ENCODE data around the gene PHACTR3. TPM values are rescaled to one million over a fixed set of nuclear protein-coding genes. Genes with fewer than 3 reads are reported as not detected.

PHACTR3 gene
- total RNA-seq, 1 donor, result not detected

DNA sequence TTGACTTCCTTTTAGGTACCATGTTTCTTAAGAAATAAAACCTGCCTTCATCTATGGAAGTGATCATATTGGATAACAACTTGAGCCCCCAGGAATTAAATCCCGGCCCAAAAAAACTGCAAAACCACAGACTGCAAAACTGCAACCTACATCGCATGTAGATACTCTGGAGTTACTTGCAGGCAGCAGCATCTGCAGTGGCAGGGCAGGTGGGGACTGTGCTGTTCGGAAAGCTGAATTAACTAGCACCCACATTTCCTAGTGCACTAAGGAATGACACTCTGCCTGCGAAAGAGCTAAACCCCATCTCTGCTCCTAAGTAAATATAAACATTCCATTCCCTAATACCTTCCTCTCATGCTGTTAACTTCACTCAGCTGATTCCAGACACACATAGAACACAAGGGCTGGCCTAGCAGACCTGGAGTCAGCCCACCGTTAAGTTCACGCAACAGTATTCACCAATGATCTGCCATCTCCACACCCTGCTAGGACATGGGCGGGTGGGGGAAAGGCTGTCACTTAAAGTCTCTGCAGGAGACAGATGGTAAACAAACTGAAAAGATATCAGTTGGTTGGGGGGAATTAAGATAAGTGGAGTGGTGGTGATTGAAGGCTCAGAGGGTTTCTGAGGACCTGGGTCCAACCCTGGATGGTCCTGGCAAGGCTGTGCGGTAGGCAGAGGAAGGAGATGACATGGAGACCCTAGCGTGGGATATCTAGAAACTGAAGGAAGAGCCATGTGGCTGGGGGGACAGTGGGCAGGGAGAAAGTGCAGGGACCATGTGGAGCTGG is 200.7 kb downstream of the PHACTR3 start:
- no peak for DNase-seq (ENCODE audit: insufficient read length, low spot score, missing footprints)
- Histone ChIP-seq H3K79me2 (ENCODE audit: insufficient read depth, low read length) (no peaks in the 10 kb centered on the region), H3K27me3 (ENCODE audit: insufficient read depth, low read length) (no peaks in the 10 kb centered on the region), H2AFZ (ENCODE audit: low read length) (no peak overlapping the region), H3K27ac (ENCODE audit: low read depth, low read length) (no peak overlapping the region), H4K20me1 (ENCODE audit: insufficient read depth, low read length) (no peaks in the 10 kb centered on the region), H3K4me3 (ENCODE audit: insufficient read depth, low read length) (no peak overlapping the region), H3K9me3 (ENCODE audit: low read depth, low read length) (no peaks in the 10 kb centered on the region), H3K4me1 (ENCODE audit: insufficient read depth, low read length) (no peaks in the 10 kb centered on the region), H3K36me3 (ENCODE audit: insufficient read depth, low read length) (no peaks in the 10 kb centered on the region), H3K4me2 (ENCODE audit: insufficient read depth, low read length) (no peak overlapping the region)
- TF ChIP-seq, protein P1, sequence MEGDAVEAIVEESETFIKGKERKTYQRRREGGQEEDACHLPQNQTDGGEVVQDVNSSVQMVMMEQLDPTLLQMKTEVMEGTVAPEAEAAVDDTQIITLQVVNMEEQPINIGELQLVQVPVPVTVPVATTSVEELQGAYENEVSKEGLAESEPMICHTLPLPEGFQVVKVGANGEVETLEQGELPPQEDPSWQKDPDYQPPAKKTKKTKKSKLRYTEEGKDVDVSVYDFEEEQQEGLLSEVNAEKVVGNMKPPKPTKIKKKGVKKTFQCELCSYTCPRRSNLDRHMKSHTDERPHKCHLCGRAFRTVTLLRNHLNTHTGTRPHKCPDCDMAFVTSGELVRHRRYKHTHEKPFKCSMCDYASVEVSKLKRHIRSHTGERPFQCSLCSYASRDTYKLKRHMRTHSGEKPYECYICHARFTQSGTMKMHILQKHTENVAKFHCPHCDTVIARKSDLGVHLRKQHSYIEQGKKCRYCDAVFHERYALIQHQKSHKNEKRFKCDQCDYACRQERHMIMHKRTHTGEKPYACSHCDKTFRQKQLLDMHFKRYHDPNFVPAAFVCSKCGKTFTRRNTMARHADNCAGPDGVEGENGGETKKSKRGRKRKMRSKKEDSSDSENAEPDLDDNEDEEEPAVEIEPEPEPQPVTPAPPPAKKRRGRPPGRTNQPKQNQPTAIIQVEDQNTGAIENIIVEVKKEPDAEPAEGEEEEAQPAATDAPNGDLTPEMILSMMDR (IDR thresholded peaks at IDR 0.05; ENCODE audit: extremely low read depth, low read depth, low read length), result no peak

DNA sequence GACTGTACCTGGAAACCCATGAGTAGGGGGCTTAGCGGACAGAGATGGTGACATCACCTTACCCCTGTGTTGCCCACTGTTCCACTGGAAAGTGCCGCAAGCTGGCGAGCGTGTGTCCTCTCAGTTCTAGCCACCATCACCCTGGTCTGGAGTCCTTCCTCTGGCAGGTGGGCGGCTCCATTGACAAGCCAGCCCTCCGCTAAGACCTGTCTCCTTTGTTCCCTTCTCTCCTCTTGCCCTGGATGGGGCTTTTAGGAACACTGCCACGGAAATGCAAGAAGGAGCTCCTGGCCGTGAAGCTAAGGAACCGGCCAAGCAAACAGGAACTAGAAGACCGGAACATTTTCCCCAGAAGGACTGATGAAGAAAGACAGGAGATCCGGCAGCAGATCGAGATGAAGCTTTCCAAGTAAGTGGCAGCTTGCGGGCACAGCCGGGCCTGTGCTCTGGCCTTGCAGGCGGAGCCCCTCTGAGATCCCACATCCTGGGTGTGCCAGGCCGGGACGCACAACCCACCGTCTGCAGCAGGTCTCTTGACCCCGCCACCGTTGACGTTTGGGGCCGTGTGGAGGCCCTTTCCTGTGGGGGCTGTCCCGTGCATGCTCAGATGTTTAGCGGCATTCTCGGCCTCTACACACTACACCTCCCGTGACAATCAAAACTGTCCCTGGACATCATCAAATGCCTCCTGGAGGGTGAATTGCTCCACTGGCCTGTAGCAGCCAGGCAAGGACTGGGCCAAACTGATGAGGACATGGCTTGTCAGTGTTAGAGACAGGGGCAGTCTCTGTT is 201.6 kb downstream of the PHACTR3 start:
- no peak for DNase-seq (ENCODE audit: insufficient read length, low spot score, missing footprints)
- Histone ChIP-seq H3K4me2 (ENCODE audit: insufficient read depth, low read length) (no peak overlapping the region), H3K27me3 (ENCODE audit: insufficient read depth, low read length) (no peaks in the 10 kb centered on the region), H3K9me3 (ENCODE audit: low read depth, low read length) (no peaks in the 10 kb centered on the region), H3K36me3 (ENCODE audit: insufficient read depth, low read length) (no peaks in the 10 kb centered on the region), H3K4me1 (ENCODE audit: insufficient read depth, low read length) (no peaks in the 10 kb centered on the region), H3K27ac (ENCODE audit: low read depth, low read length) (no peak overlapping the region), H4K20me1 (ENCODE audit: insufficient read depth, low read length) (no peaks in the 10 kb centered on the region), H2AFZ (ENCODE audit: low read length) (no peak overlapping the region), H3K79me2 (ENCODE audit: insufficient read depth, low read length) (no peaks in the 10 kb centered on the region), H3K4me3 (ENCODE audit: insufficient read depth, low read length) (no peak overlapping the region)
- TF ChIP-seq, protein P1 (IDR thresholded peaks at IDR 0.05; ENCODE audit: extremely low read depth, low read depth, low read length), result no peak

DNA sequence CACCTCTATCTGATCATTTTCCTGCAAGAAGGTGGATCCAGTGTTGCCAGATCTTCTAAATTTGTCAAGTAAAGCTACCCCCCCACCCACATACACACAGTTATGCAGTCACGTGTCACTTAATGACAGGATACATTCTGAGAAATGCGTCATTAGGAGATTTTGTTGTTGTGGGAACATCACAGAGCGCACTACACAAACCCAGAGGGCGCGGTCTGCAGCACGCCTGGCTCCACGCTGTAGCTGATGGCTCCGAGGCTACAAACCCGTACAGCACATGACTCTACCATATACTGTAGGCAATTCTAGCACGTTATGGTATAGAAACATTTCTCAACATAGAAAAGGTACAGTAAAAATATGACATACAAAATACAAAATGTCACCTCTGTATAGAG is 202.2 kb downstream of the PHACTR3 start:
- no peak for DNase-seq (ENCODE audit: insufficient read length, low spot score, missing footprints)
- Histone ChIP-seq H3K36me3 (ENCODE audit: insufficient read depth, low read length) (no peaks in the 10 kb centered on the region), H3K4me1 (ENCODE audit: insufficient read depth, low read length) (no peaks in the 10 kb centered on the region), H3K27ac (ENCODE audit: low read depth, low read length) (no peak overlapping the region), H3K79me2 (ENCODE audit: insufficient read depth, low read length) (no peaks in the 10 kb centered on the region), H3K9me3 (ENCODE audit: low read depth, low read length) (no peaks in the 10 kb centered on the region), H3K4me2 (ENCODE audit: insufficient read depth, low read length) (no peak overlapping the region), H3K4me3 (ENCODE audit: insufficient read depth, low read length) (no peak overlapping the region), H2AFZ (ENCODE audit: low read length) (no peak overlapping the region), H4K20me1 (ENCODE audit: insufficient read depth, low read length) (no peaks in the 10 kb centered on the region), H3K27me3 (ENCODE audit: insufficient read depth, low read length) (no peaks in the 10 kb centered on the region)
- TF ChIP-seq, protein P1 (IDR thresholded peaks at IDR 0.05; ENCODE audit: extremely low read depth, low read depth, low read length), result no peak

Measured in osteoblast (primary cell).